DMS 273 (cell line): ENCODE results near the gene PNMT.

Source experiments
- DNase-seq: peaks from one replicate; lab custom pipeline; 2025; ENCODE audit not compliant: unreplicated experiment; lab: John Stamatoyannopoulos, UW

Gene PNMT

GRCh38 chr17:39633570-39634183, 34.6 kb upstream of the PNMT start:
- no peak for DNase-seq

- DNase-seq: peak; percentile 80
Observed at GRCh38 chr17:39634384-39634871, 33.8 kb upstream of the PNMT start.

DNA sequence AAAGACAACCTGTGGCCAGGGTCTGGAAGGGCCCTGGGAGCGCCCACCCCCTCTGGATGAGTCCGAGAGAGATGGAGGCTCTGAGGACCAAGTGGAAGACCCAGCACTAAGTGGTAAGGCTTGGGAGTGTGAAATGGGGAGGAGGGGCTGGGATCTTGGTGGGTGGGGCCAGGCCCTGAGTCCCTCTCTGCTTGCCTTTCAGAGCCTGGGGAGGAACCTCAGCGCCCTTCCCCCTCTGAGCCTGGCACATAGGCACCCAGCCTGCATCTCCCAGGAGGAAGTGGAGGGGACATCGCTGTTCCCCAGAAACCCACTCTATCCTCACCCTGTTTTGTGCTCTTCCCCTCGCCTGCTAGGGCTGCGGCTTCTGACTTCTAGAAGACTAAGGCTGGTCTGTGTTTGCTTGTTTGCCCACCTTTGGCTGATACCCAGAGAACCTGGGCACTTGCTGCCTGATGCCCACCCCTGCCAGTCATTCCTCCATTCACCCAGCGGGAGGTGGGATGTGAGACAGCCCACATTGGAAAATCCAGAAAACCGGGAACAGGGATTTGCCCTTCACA, 32.6 kb upstream of the PNMT start:
- no peak for DNase-seq

DNA sequence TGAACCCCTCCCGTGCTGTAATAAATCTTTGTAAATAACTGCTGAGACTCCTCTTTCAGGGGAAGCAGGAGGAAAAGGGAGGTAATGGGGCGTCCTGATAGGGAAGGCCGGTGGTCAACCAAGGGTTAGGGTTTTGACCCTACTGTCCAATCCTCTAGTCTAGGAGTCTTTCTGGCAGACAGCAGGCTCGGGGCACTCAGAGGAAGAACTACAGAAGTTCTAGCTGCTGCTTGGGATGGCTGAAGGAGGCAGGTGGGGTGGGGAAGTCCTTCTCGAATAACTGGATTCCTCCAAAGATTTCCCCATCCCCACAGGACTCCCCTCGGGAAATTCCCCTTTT, 31.7 kb upstream of the PNMT start:
- DNase-seq: no peak

DNA sequence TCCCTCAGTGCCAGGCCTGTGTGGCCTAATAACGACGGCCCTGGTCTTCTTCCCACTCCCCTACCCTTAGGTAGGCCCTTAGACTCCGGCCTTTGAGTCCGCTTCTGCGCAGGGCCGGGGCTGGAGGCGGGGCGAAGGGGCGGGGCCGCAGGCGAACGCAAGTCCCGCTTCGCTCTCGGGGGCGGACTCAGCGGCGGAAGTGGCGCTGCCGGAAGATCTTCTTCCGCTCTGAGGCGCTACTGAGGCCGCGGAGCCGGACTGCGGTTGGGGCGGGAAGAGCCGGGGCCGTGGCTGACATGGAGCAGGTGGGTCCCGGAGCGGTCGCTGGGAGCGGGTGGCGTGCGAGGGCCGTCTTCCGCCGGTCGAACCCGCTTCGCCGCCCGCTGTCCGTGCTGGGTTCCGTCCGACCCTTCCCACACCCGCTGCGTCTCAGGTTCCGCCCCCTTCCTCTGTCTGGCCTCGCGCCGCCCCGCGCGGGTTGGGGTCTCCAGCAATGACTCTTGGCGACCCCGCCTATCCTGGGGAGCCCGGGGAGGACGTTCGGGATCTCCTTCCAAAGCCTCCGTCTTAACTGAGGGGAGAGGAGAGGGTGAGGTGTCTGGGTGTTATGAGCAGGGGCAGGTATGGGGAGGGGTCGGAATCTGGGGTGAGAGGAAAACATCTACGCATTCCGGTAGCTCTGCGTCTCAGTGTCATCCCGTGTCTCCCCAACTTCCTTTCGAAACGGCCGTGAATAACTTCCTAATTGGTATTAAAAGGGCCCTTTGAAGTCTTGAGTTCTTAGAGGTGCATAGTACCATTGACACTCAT, 31.1 kb upstream of the PNMT start, which contains the start of gene STARD3:
STARD3 (plus strand) TSS at position 218 of the 810 bp plus-strand sequence. CDS start 16,388 bp downstream, outside the sequence.
- peak; percentile 95 for DNase-seq

GRCh38 chr17:39638317-39638716, 29.9 kb upstream of the PNMT start:
- no peak for DNase-seq

GRCh38 chr17:39639043-39639442, 29.2 kb upstream of the PNMT start:
- DNase-seq: no peak

DNA sequence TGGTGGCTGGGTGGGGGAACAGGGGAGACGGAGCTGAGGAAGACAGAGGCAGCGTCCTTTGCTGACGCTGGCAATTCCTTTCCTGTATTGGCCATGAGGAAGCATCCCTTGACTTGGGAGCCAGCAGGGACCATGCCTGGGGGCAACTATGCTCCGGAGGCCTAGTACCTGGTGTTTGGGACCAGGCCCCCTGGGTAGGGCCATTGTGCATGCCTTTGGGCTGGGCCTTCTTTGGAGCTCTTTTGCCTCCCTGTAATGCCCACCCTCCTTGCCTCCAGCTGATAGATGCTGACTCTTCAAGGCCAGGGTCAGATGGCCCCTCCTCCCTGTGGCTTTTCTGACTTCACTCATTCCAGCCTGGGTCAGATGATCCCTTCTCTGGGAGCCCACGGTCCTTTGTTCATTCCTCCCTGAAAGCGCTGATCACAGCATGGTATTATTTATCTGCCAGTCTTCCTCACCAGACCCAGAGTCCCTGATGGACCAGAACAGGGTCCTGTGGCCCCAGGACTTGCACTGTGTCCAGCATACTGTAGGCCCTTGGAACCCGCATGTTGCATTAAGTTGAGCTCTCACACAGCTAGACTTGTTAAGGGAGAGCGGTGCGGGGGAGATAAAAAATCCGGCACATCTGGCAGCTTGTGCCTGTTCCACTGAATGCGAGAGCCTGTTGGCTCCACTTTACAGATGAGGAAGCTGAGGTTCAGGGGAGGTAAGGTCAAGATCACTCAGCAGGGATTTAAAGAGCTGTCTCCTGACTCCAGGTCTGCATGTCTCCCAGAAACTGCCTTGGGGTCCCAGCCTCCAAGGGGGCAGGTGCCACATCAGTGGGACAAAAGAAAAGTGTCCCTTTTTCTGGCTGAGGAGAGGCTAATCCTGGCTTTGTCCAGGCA, 28.4 kb upstream of the PNMT start:
- DNase-seq: no peak

GRCh38 chr17:39640591-39641031, 27.6 kb upstream of the PNMT start:
- DNase-seq: no peak

- DNase-seq: no peak
Observed at GRCh38 chr17:39641097-39641496, 27.2 kb upstream of the PNMT start.

- no peak for DNase-seq
Observed at GRCh38 chr17:39641883-39642282, 26.4 kb upstream of the PNMT start.

DNA sequence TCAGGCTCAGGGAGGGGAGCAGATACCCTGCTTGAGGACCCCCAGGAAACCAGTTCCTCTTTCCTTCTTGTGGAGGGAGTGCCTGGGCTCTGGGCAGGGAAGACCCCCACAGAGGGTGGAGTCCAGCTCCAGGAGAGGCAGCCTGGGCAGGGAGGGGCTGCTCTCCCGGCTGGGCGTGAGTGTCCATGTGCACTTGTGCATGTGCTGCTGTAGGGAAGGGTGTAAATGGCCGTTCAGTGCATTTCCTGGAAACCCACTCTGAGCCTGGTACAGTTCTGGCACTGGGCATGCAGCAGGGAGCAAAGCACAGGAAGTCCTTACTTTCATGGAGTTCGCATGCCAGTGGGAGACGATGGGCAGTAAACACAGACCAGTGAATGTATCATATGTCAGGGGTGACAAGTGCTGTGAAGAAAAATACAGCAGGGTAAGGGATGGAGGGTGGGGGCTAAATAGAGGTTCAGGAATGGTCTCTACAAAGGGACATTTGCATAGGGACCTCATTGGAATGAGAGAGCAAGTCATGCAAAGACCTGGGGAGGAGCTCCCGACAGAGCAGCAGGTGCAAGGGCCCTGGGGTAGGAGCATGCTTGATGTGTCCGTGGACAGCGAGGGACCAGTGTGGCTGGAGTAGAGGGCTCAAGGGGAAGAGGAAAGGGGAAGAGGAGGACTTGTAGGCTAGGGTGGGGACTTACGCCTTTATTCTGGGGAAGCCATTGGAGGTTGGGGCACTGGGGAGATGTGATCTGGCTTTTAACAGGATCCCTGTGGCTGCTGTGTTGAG, 25.8 kb upstream of the PNMT start:
- DNase-seq: no peak

DNA sequence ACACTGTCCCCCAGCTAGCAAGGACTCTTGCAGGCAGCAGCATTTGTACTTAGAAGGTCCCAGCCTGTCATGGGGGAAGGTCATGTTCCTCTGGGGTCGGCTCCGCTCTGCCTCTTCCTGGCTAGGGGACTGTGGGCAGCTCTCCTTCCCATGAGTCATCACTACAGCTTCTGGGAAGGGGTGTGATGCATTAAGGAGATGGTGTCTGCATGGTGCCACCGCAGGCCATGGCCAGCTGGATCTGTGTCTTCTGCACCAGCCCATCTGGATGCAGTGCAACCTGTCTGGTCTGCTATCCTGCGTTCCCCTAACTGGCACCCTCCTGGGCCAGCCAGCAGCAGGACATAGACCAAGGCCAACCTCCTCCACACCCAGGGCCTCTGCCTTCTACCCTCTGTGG, 25.0 kb upstream of the PNMT start:
- DNase-seq: no peak

GRCh38 chr17:39647256-39647655, 21.0 kb upstream of the PNMT start:
- DNase-seq: no peak

GRCh38 chr17:39648616-39649366, 19.5 kb upstream of the PNMT start:
- DNase-seq: no peak

DNA sequence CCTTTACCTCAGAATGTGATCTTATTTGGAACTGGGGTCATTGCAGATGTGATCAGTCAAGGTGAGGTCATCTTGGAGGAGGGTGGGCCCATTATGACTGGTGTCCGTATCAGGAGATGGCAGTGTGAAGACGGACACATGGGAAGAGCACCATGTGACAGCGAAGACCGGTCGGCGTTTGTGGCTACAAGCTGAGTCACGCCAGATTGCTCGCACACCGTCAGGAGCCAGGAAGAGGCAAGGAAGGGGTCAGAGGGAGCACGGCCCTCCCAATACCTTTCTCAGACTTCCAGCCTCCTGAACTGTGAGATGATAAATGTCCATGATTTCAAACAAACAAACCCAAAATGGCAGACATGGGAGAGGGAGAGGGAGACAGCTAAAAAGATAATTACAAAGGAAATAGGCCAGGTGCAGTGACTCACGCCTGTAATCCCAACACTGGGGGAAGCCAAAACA, 18.1 kb upstream of the PNMT start:
- DNase-seq: no peak

- no peak for DNase-seq
Observed at GRCh38 chr17:39651923-39652586, 16.2 kb upstream of the PNMT start.

DNA sequence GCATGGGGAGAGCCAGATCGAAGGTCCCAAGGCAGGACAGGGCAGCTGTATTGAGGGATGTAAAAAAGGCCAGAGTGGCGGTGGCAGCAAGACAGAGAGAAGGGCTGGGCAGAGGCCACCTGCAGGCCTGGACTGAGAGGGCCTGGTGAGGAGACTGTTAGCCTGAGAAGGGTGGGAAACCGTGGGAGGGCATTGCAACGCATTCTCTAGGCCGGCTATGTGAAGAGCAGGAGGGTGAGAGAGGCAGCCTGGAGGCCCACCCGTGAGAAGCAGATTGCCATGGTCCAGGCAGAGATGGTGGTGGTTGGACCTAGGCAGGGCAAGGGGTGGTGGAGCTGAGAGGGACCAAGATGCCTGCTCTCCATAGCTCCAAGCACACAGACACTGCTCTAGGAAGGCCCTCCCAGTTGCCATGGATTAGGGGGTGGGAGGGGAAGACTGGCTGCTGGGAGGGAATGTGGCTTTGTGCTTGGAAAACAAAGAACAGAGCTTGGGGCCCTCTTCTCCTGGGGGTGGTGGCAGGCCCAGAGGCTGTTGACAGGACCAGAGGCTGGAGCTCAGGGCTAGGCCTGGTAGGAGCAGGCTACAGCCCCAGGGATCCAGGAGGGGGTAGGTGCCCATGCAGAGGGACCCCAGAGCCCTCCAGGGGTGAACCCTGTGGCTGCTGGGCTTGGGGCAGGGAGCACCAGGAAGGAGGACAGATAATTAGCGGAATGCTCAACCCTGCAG, 15.5 kb upstream of the PNMT start:
- DNase-seq: no peak
